Activated CD8-positive, alpha-beta T cell treated with anti-CD3 and anti-CD28 coated beads for 36 hours (primary cell): ENCODE data around the gene SELENON. TPM values are rescaled to one million over a fixed set of nuclear protein-coding genes. Genes with fewer than 3 reads are reported as not detected.

Source experiments
- ATAC-seq: fragments of 200-7000 bp; cut with Tn5 transposase; one replicate; pipeline ENCODE4 v1.10.0; 2021; ENCODE audit warnings: mild to moderate bottlenecking, moderate library complexity
- CTCF ChIA-PET: fragments of 350-600 bp; sonication (Branson Sonifier 250); formaldehyde crosslinking; loops from one replicate; lab custom pipeline; 2021; ENCODE audit warnings: antibody characterized with exemption; lab: Charles Lee
- POLR2A ChIA-PET: fragments of 350-600 bp; sonication (Branson Sonifier 250); formaldehyde crosslinking; loops from one replicate; lab custom pipeline; 2021; ENCODE audit warnings: antibody characterized with exemption; lab: Charles Lee
- DNase-seq: peaks from one replicate; pipeline ENCODE4 v3.0.0-alpha.2; 2020
- H3K27ac Mint-ChIP-seq: one replicate; pipeline ENCODE4 v1.8.0; 2021; ENCODE audit warnings: mild to moderate bottlenecking, mixed read lengths
- H3K27me3 Mint-ChIP-seq: one replicate; pipeline ENCODE4 v1.8.0; 2021; ENCODE audit warnings: mixed read lengths
- H3K36me3 Mint-ChIP-seq: one replicate; pipeline ENCODE4 v1.8.0; 2021; ENCODE audit warnings: low read depth, mixed read lengths
- H3K4me1 Mint-ChIP-seq: one replicate; pipeline ENCODE4 v1.8.0; 2021; ENCODE audit warnings: low read depth, mixed read lengths
- H3K4me3 Mint-ChIP-seq: one replicate; pipeline ENCODE4 v1.8.0; 2021; ENCODE audit warnings: mild to moderate bottlenecking, moderate library complexity, mixed read lengths
- H3K9me3 Mint-ChIP-seq: one replicate; pipeline ENCODE4 v1.8.0; 2021; ENCODE audit warnings: mixed read lengths
- CTCF ChIP-seq: fragments of 200-600 bp; IDR thresholded peaks from one replicate; pipeline ENCODE4 v1.8.0; 2022; ENCODE audit warnings: antibody characterized with exemption, mild to moderate bottlenecking
- intact Hi-C: fragments of 100-400 bp; cut with micrococcal nuclease; formaldehyde crosslinking; loops from one replicate; pipeline ENCODE4 v1.10.0; 2022
- total RNA-seq, 2 experiments: library from RNA; stranded (reverse); gene quantifications; one replicate each; pipeline ENCODE4 v1.2.3, GENCODE V29; 2021

The SELENON gene
- total RNA-seq, 2 experiments from 2014 or later: 15.3 to 17.7 TPM

DNA sequence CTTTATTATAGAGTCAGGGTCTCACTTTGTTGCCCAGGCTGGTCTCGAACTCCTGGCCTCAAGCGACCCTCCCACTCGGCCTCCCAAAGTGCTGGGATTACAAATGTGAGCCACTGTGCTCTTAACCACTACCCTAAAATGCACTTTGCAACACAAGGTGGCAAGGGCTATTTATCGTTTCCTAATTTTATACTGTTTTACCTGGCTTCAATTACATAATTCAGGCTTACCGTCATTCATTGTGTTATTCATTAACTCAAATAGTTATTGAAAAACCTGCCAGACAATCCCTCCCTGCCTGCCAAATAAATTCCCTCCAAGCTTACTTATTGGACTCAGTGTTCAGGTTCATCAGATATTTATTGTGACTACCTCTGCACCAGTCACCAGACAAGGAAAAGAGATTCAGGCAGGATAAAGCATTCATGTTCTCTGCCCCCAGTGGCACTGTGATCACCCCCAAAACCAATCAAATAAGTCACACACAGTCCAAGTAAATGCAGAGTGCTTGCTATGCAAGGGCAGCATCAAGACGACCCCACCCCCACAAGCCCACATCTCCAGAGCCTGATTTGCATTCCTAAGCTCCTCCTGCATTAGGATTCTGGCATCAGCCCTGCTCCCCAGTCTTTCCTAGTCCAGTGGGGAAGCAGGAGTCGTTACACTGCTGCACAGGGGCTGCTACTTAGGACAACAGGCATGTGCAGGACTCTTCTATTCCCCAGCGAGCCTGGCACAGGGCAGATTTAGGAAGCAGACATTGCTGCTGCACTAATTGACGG is 67.4 kb downstream of the SELENON start:
- no peaks in the 10 kb centered on the region for H3K4me1 Mint-ChIP-seq
- intact Hi-C loops: no loop called here
- no peak overlapping the region for H3K4me3 Mint-ChIP-seq
- no peaks in the 10 kb centered on the region for H3K27me3 Mint-ChIP-seq
- peaks cover 5% of the 10 kb centered on the region for H3K36me3 Mint-ChIP-seq
- ATAC-seq (no peak), DNase-seq (no peak)
- ChIA-PET CTCF (no interaction called here), POLR2A (interaction anchor here (0.7 kb wide), 1 partner anchor 47 kb away, joined by 3 read pairs; the partner anchor contains the start of gene MTFR1L)
- H3K9me3 Mint-ChIP-seq: no peaks in the 10 kb centered on the region
- no peak for TF ChIP-seq CTCF
- H3K27ac Mint-ChIP-seq: no peak overlapping the region

Other genes starting within 250 kb of the SELENON start
- gene MAN1C1, start 183.4 kb upstream of the SELENON start, total RNA-seq: 1 to 10 TPM; 3.7 to 4.4 TPM
- 10 to 100 TPM; 25.6 to 27.4 TPM for gene MTFR1L, start 19.8 kb downstream of the SELENON start, total RNA-seq
- 10 to 100 TPM in 1 of 2 experiments, 1 to 10 TPM in 1; 8.8 to 10.3 TPM for gene AUNIP, start 59.3 kb downstream of the SELENON start, total RNA-seq
- gene PAQR7, start 75.5 kb downstream of the SELENON start, total RNA-seq: 1 to 10 TPM; 6.8 to 8.0 TPM
- gene STMN1, start 106.2 kb downstream of the SELENON start, total RNA-seq: 100 to 1,000 TPM; 487 to 493 TPM
- 1 to 10 TPM; 7.4 to 8.0 TPM for gene PAFAH2, start 197.9 kb downstream of the SELENON start, total RNA-seq
- gene EXTL1, start 221.6 kb downstream of the SELENON start, total RNA-seq: not detected
- gene SLC30A2, start 245.9 kb downstream of the SELENON start, total RNA-seq: not detected